ENCODE measurements around the gene NAA80.
"Not testable (repeated sequence)": the region's sequence is repeated elsewhere in the genome, so short reads cannot be mapped to it uniquely, and the experiment has no call there.

Gene NAA80

GRCh38 chr3:50274371-50275104 is 24.7 kb downstream of the NAA80 start:
- Histone ChIP-seq H3K9me3 (replicated peaks in 1 of 2; ENCODE audit: control insufficient read depth in 2 of 2, insufficient read depth in 1 of 2, low read depth in 1 of 2, low read length in 2 of 2) (peaks cover 0 to 4% of the 10 kb centered on the region in 2 donors), H3K14ac (ENCODE audit: low read length) (no peak overlapping the region), H3K18ac (ENCODE audit: low read length) (peak overlapping the region; percentile 77), H4K8ac (ENCODE audit: low read depth, low read length) (peak overlapping the region; percentile 72), H3K27me3 (ENCODE audit: control insufficient read depth in 3 of 3, insufficient read depth in 3 of 3, low read depth in 1 of 3, low read length in 3 of 3) (peaks cover 9 to 41% (median 24%) of the 10 kb centered on the region in 3 experiments), H3K4ac (ENCODE audit: low read length) (no peak overlapping the region), H2BK5ac (ENCODE audit: low read length) (peak overlapping the region; percentile 1), H4K91ac (ENCODE audit: low read depth, low read length, poor library complexity) (no peak overlapping the region), H3K9ac (ENCODE audit: low read depth, low read length, poor library complexity) (no peak overlapping the region), H2BK15ac (ENCODE audit: low read length) (peak overlapping the region; percentile 99), H3K36me3 (replicated peaks in 1 of 2; ENCODE audit: control insufficient read depth in 2 of 2, insufficient read depth in 2 of 2, low read length in 2 of 2) (no peaks in the 10 kb centered on the region), H3K79me1 (ENCODE audit: low read depth, low read length) (peaks cover 4% of the 10 kb centered on the region), H3K27ac (replicated peaks; ENCODE audit: low read length) (no peak overlapping the region), H2AFZ (ENCODE audit: low read length) (no peak overlapping the region), H3K23ac (ENCODE audit: low read depth, low read length, poor library complexity) (peak overlapping the region; percentile 82), H3K4me2 (ENCODE audit: insufficient read depth, low read length, poor library complexity, severe bottlenecking) (peak overlapping the region; percentile 78), H2AK5ac (ENCODE audit: low read depth, low read length) (peak overlapping the region; percentile 79), H3K4me3 (ENCODE audit: low read length in 2 of 2) (no peak overlapping the region), H3K4me1 (ENCODE audit: control insufficient read depth in 2 of 2, insufficient read depth in 1 of 2, low read depth in 1 of 2, low read length in 2 of 2) (peaks cover 12 to 18% of the 10 kb centered on the region in 2 donors), H2BK120ac (ENCODE audit: low read depth, low read length) (no peak overlapping the region), H2BK12ac (ENCODE audit: low read length) (peak overlapping the region; percentile 99)
- no CpG with 5 or more reads among the region's 26 CpGs for WGBS, 2 donors (ENCODE audit: extremely low coverage in 2 of 2, insufficient read length in 2 of 2, insufficient replicate concordance in 1 of 2)
- DNase-seq (ENCODE audit: low spot score), result no peak

- Histone ChIP-seq H2AFZ (ENCODE audit: low read length) (no peak overlapping the region), H3K23ac (ENCODE audit: low read depth, low read length, poor library complexity) (peak overlapping the region; percentile 80), H3K4me2 (ENCODE audit: insufficient read depth, low read length, poor library complexity, severe bottlenecking) (no peak overlapping the region), H2BK120ac (ENCODE audit: low read depth, low read length) (no peak overlapping the region), H2AK5ac (ENCODE audit: low read depth, low read length) (peak overlapping the region; percentile 79), H3K79me1 (ENCODE audit: low read depth, low read length) (peaks cover 4% of the 10 kb centered on the region), H3K4me1 (ENCODE audit: control insufficient read depth in 2 of 2, insufficient read depth in 1 of 2, low read depth in 1 of 2, low read length in 2 of 2) (peaks cover 17 to 27% of the 10 kb centered on the region in 2 donors), H3K4ac (ENCODE audit: low read length) (no peak overlapping the region), H4K8ac (ENCODE audit: low read depth, low read length) (peak overlapping the region; percentile 90), H3K27me3 (ENCODE audit: control insufficient read depth in 3 of 3, insufficient read depth in 3 of 3, low read depth in 1 of 3, low read length in 3 of 3) (peaks cover 9 to 41% (median 24%) of the 10 kb centered on the region in 3 experiments), H3K36me3 (replicated peaks in 1 of 2; ENCODE audit: control insufficient read depth in 2 of 2, insufficient read depth in 2 of 2, low read length in 2 of 2) (no peaks in the 10 kb centered on the region), H3K9ac (ENCODE audit: low read depth, low read length, poor library complexity) (no peak overlapping the region), H2BK15ac (ENCODE audit: low read length) (peak overlapping the region; percentile 99), H3K4me3 (ENCODE audit: low read length in 2 of 2) (no peak overlapping the region), H3K27ac (replicated peaks; ENCODE audit: low read length) (no peak overlapping the region), H3K9me3 (replicated peaks in 1 of 2; ENCODE audit: control insufficient read depth in 2 of 2, insufficient read depth in 1 of 2, low read depth in 1 of 2, low read length in 2 of 2) (peaks cover 0 to 4% of the 10 kb centered on the region in 2 donors), H3K14ac (ENCODE audit: low read length) (no peak overlapping the region), H4K91ac (ENCODE audit: low read depth, low read length, poor library complexity) (no peak overlapping the region), H3K18ac (ENCODE audit: low read length) (peak overlapping the region; percentile 92), H2BK12ac (ENCODE audit: low read length) (peak overlapping the region; percentile 98), H2BK5ac (ENCODE audit: low read length) (peak overlapping the region; percentile 29)
- WGBS, 2 donors (ENCODE audit: extremely low coverage in 2 of 2, insufficient read length in 2 of 2, insufficient replicate concordance in 1 of 2), result no CpG with 5 or more reads among the region's 31 CpGs
- no peak for DNase-seq (ENCODE audit: low spot score)
Measured at GRCh38 chr3:50273689-50274065, 25.5 kb downstream of the NAA80 start.

GRCh38 chr3:50272911-50273688 is 26.1 kb downstream of the NAA80 start:
- H3K4me3 ChIP-seq (ENCODE audit: low read length in 2 of 2), result no peak overlapping the region
- H2AK5ac ChIP-seq (ENCODE audit: low read depth, low read length), result peak overlapping the region; percentile 79
- no peak overlapping the region for H2BK120ac ChIP-seq (ENCODE audit: low read depth, low read length)
- peak overlapping the region; percentile 98 for H2BK12ac ChIP-seq (ENCODE audit: low read length)
- no peak overlapping the region for H3K14ac ChIP-seq (ENCODE audit: low read length)
- H3K23ac ChIP-seq (ENCODE audit: low read depth, low read length, poor library complexity), result peak overlapping the region; percentile 80
- no peaks in the 10 kb centered on the region for H3K36me3 ChIP-seq (replicated peaks in 1 of 2; ENCODE audit: control insufficient read depth in 2 of 2, insufficient read depth in 2 of 2, low read length in 2 of 2)
- H3K18ac ChIP-seq (ENCODE audit: low read length), result peak overlapping the region; percentile 92
- peaks cover 22 to 29% of the 10 kb centered on the region in 2 donors for H3K4me1 ChIP-seq (ENCODE audit: control insufficient read depth in 2 of 2, insufficient read depth in 1 of 2, low read depth in 1 of 2, low read length in 2 of 2)
- no peak overlapping the region for H3K4ac ChIP-seq (ENCODE audit: low read length)
- no peak overlapping the region for H4K91ac ChIP-seq (ENCODE audit: low read depth, low read length, poor library complexity)
- peak overlapping the region; percentile 91 for H2AFZ ChIP-seq (ENCODE audit: low read length)
- H3K79me1 ChIP-seq (ENCODE audit: low read depth, low read length), result peaks cover 4% of the 10 kb centered on the region
- H2BK5ac ChIP-seq (ENCODE audit: low read length), result peak overlapping the region; percentile 29
- no CpG with 5 or more reads among the region's 61 CpGs for WGBS, 2 donors (ENCODE audit: extremely low coverage in 2 of 2, insufficient read length in 2 of 2, insufficient replicate concordance in 1 of 2)
- H3K4me2 ChIP-seq (ENCODE audit: insufficient read depth, low read length, poor library complexity, severe bottlenecking), result peak overlapping the region; percentile 44
- no peak overlapping the region for H3K27ac ChIP-seq (replicated peaks; ENCODE audit: low read length)
- H3K9ac ChIP-seq (ENCODE audit: low read depth, low read length, poor library complexity), result peak overlapping the region; percentile 88
- peak; percentile 85 for DNase-seq (ENCODE audit: low spot score)
- peaks cover 0 to 4% of the 10 kb centered on the region in 2 donors for H3K9me3 ChIP-seq (replicated peaks in 1 of 2; ENCODE audit: control insufficient read depth in 2 of 2, insufficient read depth in 1 of 2, low read depth in 1 of 2, low read length in 2 of 2)
- H3K27me3 ChIP-seq (ENCODE audit: control insufficient read depth in 3 of 3, insufficient read depth in 3 of 3, low read depth in 1 of 3, low read length in 3 of 3), result peaks cover 9 to 41% (median 24%) of the 10 kb centered on the region in 3 experiments
- no peak overlapping the region for H4K8ac ChIP-seq (ENCODE audit: low read depth, low read length)
- H2BK15ac ChIP-seq (ENCODE audit: low read length), result peak overlapping the region; percentile 99

- H3K9ac ChIP-seq (ENCODE audit: low read depth, low read length, poor library complexity); DNase-seq (ENCODE audit: low spot score); H4K91ac ChIP-seq (ENCODE audit: low read depth, low read length, poor library complexity); H2BK5ac ChIP-seq (ENCODE audit: low read length); H4K8ac ChIP-seq (ENCODE audit: low read depth, low read length); H3K4me2 ChIP-seq (ENCODE audit: insufficient read depth, low read length, poor library complexity, severe bottlenecking); H3K4ac ChIP-seq (ENCODE audit: low read length); H3K23ac ChIP-seq (ENCODE audit: low read depth, low read length, poor library complexity); H2AK5ac ChIP-seq (ENCODE audit: low read depth, low read length); H2AFZ ChIP-seq (ENCODE audit: low read length); H2BK12ac ChIP-seq (ENCODE audit: low read length); H3K9me3 ChIP-seq (replicated peaks in 1 of 2; ENCODE audit: control insufficient read depth in 2 of 2, insufficient read depth in 1 of 2, low read depth in 1 of 2, low read length in 2 of 2); H3K79me1 ChIP-seq (ENCODE audit: low read depth, low read length); H3K4me3 ChIP-seq (ENCODE audit: low read length in 2 of 2); H3K18ac ChIP-seq (ENCODE audit: low read length); H3K36me3 ChIP-seq (replicated peaks in 1 of 2; ENCODE audit: control insufficient read depth in 2 of 2, insufficient read depth in 2 of 2, low read length in 2 of 2); H2BK15ac ChIP-seq (ENCODE audit: low read length); H3K14ac ChIP-seq (ENCODE audit: low read length); H2BK120ac ChIP-seq (ENCODE audit: low read depth, low read length); H3K27ac ChIP-seq (replicated peaks; ENCODE audit: low read length): not testable (repeated sequence)
- WGBS, 2 donors (ENCODE audit: extremely low coverage in 2 of 2, insufficient read length in 2 of 2, insufficient replicate concordance in 1 of 2), result no CpG with 5 or more reads among the region's 10 CpGs
- H3K4me1 ChIP-seq (ENCODE audit: control insufficient read depth in 2 of 2, insufficient read depth in 1 of 2, low read depth in 1 of 2, low read length in 2 of 2), result peaks cover 26 to 35% of the 10 kb centered on the region in 2 donors
- peaks cover 9 to 41% (median 24%) of the 10 kb centered on the region in 3 experiments for H3K27me3 ChIP-seq (ENCODE audit: control insufficient read depth in 3 of 3, insufficient read depth in 3 of 3, low read depth in 1 of 3, low read length in 3 of 3)
Measured at GRCh38 chr3:50272538-50272910, 26.7 kb downstream of the NAA80 start.
